Activated CD4-positive, alpha-beta T cell treated with anti-CD3 and anti-CD28 coated beads, Interleukin-2, Interleukin-6, amounts not matched to agents 100 ng/mL and 50 ng/mL, durations not matched to agents 16 hours and 8 hours (primary cell): ENCODE data around the gene CIC.
"Not testable (repeated sequence)": the region's sequence is repeated elsewhere in the genome, so short reads cannot be mapped to it uniquely, and the experiment has no call there.

Experiments used
- DNase-seq: peaks from one replicate; pipeline ENCODE4 v3.0.0-alpha.2; 2020

CIC gene

GRCh38 chr19:42335971-42336370, 66.9 kb downstream of the CIC start:
- DNase-seq = no peak

DNA sequence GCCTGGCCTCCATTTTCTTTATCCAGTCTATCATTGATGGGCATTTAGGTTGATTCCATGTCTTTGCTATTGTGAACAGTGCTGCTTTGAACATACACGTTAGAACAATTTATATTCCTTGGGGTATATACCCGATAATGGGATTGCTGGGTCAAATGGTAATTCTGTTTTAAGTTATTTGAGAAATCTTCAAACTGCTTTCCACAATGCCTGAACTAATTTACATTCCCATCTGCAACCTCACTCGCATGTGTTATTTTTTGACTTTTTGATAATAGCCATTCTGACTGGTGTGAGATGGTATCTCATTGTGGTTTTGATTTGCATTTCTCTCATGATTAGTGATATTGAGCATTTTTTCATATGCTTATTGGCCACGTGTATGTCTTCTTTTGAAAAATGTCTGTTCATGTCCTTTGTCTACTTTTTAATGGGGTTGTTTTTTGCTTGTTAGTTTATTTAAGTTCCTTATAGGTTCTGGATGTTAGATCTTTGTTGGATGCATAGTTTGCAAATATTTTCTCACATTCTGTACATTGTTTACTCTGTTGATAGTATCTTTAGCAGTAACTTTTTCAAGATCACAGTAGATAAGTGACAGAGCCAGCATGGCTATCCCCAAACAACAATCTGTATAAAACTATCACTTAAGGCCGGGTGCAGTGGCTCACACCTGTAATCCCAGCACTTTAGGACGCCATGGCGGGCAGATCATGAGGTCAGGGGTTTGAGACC, 70.2 kb downstream of the CIC start:
- DNase-seq = not testable (repeated sequence)

GRCh38 chr19:42339922-42340321, 70.9 kb downstream of the CIC start:
- DNase-seq = not testable (repeated sequence)

DNA sequence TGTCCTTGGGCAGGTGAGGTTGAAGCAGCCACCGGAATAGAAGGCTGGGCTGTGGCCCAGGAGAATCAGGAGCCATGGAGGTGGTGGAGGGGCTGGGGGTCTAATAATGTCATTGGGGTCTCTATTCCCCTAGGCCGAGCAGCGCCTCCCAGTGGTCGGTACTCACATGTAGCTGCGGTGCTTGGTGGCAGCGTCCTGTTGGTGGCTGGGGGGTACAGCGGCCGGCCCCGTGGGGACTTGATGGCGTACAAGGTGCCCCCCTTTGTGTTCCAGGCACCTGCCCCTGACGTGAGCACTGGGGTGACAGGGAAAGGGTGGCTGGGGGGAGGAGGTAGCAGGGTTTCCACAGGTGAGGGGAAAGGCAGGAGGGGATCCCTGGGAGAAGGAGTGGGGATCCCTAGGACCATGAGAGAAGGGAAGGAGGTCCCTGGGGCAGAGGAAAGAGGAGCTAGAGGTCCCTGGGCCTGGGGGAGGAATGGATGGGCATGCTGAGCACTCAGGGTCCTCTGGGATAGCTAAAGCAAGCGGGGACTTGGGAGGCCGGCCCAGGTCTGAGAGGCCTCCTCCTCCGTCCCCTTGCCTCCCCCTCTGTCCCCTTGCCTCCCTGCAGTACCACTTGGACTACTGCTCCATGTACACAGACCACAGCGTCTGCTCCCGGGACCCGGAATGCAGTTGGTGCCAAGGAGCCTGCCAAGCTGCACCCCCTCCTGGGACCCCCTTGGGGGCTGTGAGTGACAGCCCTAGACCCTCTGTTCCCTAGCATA, 74.5 kb downstream of the CIC start:
- no peak for DNase-seq

DNA sequence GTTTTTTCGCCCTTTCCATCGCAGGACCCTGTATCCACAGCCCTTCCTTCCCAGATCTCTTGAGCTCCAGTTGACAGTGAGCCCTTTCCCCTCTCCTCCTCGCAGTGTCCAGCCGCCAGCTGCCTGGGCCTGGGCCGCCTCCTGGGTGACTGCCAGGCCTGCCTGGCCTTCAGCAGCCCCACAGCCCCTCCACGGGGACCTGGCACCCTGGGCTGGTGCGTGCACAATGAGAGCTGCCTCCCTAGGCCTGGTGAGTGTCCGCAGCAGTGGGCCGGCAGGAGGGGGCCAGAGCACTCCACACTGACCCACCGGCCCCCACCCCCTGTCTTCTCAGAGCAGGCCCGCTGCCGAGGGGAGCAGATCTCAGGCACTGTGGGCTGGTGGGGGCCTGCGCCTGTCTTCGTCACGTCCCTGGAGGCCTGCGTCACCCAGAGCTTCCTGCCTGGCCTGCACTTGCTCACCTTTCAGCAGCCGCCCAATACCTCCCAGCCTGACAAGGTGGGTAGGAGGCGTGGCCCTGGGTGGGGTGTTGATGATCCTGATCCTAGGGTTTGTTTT, 75.4 kb downstream of the CIC start:
- no peak for DNase-seq
